Right lung (tissue), 5 donors: ENCODE measurements around the gene MUSTN1. TPM values are rescaled to one million over a fixed set of nuclear protein-coding genes. Genes with fewer than 3 reads are reported as not detected.

Experiments used
- DNase-seq, 2 donors: peaks; one replicate each; pipeline ENCODE4 v3.0.0-alpha.2; 2013
- polyA plus RNA-seq, 5 donors: library from polyadenylated mRNA; unstranded; fragments of 120-200 nt; gene quantifications; one replicate each; pipeline versions ENCODE4 v1.2.1 to v1.2.3, GENCODE V29; 2013; ENCODE audit warnings: inconsistent platforms in 1 of 5, low replicate concordance in 1 of 5; ENCODE audit not compliant: insufficient read length in 5 of 5, insufficient read depth in 1 of 5

The MUSTN1 gene
- polyA plus RNA-seq, 5 donors: 0.53 to 4.8 (median 1.5) TPM

DNA sequence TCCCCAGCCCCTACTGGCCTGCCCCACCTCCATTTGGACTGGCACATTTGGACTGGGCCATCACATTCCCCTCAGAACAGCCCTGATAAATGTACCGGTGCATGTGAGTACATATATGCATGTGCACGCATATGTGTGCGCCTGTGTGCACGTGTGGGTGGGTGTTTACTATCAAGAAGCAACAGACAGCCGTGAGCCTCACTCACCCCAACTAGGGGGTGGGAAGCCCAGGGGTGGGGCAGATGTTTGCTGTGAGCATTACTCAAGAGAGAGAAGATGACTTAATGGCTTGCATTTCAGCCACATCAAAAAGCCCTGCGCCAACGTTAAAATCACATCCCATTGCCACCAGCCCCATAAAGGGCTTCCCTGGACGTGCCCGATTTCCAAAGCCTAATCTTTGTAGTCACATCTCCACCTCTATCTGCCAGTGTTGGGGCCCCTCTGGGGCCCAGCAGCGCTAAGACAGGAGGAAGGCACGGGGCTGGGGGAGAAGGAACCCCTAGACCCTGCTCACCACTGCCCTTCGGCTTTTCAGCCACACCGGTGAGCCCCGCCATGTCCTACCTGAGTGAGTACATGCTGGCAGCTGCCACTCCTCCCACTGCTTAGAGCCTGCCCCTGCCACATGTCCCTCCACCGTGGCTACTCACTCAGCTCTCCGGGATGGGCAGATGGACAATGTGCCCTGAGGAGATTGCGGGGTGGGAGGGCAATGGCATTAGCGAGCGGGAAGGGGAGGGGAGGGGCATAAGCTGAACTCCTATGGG lies 29.4 kb downstream of the MUSTN1 start:
- no peak for DNase-seq

DNA sequence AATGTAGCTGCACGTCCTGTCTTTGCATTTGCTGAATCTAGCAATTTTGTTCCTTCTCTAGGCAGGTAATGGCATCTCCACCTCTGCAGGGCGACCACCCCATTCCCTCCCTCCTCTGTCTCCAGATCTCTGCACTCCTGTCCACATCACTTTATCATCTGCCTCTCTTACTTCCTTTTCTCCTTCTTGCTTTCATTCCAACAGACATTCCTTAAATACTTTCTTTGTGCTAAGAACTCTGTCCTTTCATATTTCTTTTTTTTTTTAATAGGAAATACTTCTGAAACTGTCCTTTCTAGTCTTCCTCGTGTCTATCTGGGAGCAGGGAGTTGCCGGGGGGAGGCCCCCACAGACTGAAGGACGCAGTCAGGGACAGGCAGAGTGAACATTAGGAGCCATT lies 33.0 kb downstream of the MUSTN1 start:
- DNase-seq: no peak

DNA sequence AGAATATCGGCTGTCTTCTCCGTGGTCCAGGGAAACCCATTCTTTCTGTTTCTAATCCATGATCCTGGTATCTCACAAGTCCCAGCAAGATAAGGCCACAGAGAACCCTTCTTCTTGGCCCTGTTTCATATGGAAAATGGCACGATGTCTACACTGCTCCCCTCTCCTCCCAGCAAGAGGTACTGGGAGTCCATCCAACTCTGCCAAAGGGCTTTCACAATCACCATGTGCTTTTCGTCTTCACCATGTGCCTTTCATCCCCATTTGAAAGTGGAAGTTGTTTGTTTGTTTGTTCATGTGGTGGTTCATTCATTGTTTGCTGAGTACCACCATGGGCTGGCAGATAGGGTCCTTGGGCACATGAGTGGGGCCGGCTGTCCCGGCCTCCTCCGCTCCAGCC lies 34.7 kb downstream of the MUSTN1 start:
- no peak for DNase-seq

- no peak for DNase-seq
These were observed 35.8 kb downstream of the MUSTN1 start for GRCh38 chr3:52798978-52799476.

- DNase-seq: no peak
These were observed 36.3 kb downstream of the MUSTN1 start for GRCh38 chr3:52798376-52798977.

- no peak for DNase-seq
These were observed 38.4 kb downstream of the MUSTN1 start for GRCh38 chr3:52796411-52796810.

GRCh38 chr3:52795298-52795900 lies 39.4 kb downstream of the MUSTN1 start:
- DNase-seq: no peak

DNA sequence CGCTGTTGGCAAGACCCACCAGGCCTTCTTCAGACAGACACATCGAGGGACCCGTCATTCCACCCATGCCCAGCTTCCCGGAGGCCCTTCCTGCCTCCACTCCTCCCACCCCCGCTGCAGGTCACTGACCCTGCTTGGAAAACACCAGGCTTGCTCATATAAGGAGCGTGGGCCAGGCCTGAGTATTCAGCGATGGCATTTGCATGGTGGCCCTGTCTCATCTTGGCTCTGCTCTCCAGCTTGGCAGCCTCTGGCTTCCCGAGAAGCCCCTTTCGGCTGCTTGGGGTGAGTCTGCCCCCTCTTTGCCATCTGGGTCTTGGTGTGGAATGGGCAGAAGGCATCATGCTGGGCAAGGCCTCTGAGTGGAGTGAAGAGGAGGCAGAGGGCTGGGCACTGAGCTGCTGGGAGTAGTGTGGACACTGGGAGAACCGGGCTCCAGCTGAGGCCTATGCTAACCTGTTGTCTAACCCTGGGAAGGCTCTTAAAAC lies 40.2 kb downstream of the MUSTN1 start, which contains the start of gene ITIH3:
TSS of gene ITIH3 (plus strand) at position 185 of the 488 bp plus-strand sequence. CDS start at position 193, 8 bp downstream.
- DNase-seq: no peak

DNA sequence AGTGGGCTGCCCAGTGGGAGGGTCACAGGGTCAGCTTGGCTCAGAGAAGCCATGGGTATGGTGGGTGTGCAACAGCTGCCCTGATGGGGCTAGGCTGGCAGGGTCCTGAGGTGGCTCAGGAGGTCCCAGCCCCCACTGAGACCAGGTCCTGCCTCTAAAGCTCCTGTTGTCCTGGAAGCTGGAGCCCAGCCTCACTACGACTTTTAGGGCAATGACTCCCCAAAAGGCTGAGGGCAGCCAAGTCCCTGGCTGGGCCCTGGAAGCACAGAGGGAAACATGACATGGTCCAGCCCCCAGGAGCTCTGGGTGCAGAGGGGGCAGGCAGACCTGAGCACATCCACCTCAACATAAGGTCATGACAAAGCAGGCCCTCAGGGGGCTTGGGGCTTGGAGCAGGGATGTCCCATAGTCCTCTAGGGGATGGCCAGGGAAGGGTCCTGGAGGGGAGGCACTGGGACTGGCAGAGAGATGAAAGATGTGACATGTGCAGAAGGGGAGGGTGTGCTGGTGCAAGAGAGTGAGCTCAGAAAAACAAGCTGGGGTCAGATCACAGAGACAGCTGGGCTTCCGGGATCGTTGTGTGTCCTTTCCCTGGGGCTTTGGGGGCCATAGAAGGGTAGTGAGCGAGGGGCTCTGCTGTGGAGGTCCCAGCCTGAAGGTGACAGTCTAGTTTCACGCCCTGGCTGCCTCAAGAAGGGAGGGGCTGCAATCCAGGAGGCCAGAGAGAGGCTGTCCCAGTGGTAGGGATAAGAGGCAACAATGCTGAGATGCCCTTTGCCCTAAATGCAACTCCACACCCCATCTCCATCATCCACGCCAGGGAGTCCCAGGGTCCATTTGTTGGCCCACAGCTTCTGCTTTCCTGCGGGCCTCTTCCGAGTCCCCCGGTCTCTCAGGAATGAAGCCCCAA lies 40.9 kb downstream of the MUSTN1 start:
- DNase-seq: no peak

DNA sequence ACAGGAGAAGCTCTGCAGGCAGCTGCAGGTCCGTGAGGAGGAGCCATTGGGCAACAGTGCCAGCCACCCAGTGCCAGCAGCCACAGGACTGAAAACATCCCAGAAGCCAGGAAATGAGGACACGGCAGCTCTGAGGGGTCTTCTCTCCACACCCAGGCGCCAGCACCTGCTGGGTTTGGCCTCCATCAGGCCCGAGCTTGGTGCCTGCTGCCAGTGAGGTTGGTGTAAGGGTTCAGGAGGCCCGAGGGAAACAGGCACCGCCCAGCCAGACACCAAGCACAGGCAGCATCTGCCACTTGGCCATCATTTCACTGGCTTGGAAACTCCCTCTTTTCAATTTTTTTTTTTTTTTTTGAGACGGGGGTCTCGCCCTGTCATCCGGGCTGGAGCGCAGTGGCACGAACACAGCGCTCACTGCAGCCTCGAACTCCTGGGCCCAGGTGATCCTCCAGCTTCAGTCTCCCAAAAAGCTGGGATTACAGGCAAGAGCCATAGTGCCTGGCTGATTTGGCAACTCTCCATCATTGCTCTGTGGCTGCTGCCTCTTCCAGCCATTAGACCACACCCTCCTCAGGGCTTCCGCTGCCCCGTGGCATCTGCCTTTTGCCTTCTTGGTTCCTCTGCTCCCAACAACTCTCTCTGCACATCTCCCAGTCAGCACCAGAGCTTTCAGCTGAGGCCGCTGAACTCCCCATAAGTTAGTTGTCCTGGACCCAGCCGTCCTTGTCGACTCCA lies 41.7 kb downstream of the MUSTN1 start:
- DNase-seq: no peak

DNA sequence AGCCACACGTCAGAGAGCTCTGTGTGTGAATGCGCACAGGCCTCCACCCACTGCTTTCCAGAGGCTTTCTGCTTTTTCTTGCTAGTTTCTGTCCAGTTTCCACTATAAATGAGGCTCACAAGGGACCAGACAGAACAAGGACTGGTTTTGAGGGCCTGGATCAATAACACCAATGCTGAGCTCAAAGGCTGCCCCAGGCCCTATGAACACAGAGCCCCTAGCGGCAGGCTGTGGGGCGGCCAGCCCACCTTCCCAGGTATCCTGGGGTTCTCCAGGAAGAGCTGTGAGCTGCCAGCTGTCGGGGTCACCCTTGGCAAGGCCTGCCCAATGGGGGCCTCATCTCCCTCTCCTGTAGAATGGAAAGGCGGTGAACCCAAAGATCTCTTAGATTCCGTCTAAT lies 42.4 kb downstream of the MUSTN1 start:
- no peak for DNase-seq

DNA sequence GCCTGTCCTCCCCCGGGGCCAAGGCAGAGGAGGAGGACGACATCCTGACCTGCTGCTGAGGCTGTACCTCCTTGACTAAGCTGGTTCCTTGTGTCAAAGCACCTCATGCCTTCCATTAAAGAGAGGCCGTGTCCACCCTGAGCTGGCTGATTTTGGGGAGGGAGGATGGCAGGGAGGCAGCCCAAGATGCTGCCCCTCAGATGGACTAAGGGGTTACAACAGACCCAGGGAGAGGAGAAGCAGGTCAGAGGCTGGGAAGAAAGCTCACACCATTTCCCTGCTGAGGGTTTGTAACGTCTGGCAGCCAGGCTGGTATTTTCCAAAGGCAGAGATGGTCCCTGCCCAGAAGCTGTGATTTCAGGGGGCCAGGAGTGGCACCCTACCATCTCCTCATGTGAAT lies 42.9 kb downstream of the MUSTN1 start:
- DNase-seq: no peak

GRCh38 chr3:52791366-52791765 lies 43.5 kb downstream of the MUSTN1 start:
- no peak for DNase-seq

- DNase-seq: no peak
These were observed 44.1 kb downstream of the MUSTN1 start for GRCh38 chr3:52790741-52791140.

DNA sequence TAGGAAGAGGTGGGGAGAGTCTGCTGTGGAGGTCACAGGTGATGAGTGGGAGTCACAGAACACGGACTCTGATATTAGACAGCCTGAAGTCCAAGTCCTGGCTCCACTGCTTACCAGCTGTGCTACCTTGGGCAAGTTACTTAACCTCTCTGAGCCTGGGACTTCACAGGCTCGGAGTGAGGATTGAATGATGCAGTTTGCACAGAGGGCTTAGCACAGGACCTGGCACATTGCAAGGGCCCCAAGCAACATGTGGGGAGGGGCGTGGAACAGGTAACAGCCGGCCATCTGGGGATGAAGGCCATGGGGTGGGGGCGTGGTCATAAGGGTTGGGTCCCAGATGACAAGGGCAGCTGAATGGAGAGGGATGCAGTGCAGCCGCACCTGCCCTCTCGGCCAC lies 44.5 kb downstream of the MUSTN1 start:
- no peak for DNase-seq

DNA sequence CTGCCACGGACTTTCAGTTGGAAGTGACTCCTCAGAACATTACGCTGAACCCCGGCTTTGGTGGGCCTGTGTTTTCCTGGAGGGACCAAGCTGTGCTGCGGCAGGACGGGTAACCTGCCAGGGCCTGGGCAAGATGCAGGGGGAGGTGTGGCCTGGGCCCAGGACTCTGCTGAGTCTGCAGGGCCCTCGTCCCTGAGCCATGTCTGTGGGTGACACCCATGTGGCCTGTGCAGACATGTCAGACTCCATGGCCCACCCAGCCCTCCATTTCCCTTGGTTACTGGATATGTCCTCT lies 45.1 kb downstream of the MUSTN1 start:
- DNase-seq: no peak

GRCh38 chr3:52788890-52789745 lies 45.7 kb downstream of the MUSTN1 start:
- no peak for DNase-seq

DNA sequence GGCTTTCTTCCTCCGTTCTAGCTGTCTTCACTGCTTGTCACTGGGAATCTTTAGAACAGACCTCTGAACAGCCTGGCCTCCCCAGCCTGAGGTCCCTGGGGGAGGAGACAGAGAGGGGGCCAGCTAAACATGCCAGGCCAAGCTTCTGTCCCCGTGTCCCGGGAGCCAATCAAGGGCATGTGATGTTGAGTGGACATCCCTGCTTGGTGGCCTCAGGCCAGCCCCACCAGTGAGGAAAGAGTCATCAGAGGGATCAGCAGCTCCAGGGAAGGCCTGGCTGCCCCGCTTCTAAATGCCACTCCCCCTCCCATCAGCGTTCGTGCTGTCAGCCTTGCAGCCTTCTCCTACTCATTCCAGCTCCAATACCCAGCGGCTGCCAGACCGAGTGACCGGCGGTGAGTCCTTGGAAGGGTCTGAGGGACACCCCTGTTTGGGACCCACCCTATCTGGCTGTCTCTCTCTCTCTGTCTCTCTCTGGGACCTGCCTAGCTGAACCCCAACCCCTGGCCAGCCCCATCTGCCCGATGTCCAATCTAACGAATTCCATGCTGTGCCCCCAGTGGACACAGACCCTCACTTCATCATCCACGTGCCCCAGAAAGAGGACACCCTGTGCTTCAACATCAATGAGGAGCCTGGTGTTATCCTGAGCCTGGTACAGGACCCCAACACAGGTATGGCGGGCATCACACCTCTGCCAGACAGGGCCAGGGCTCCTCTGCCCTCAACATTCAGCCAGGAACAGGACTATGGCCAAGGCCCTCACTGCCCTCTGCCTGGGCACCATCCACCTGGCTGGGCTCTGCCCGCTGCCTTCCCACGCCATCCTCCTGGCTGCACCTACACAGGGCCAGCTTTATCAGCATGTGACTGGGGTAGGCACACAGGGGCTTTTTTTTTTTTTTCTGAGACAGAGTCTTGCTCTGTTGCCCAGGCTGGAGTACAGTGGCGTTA lies 46.9 kb downstream of the MUSTN1 start:
- DNase-seq: no peak

DNA sequence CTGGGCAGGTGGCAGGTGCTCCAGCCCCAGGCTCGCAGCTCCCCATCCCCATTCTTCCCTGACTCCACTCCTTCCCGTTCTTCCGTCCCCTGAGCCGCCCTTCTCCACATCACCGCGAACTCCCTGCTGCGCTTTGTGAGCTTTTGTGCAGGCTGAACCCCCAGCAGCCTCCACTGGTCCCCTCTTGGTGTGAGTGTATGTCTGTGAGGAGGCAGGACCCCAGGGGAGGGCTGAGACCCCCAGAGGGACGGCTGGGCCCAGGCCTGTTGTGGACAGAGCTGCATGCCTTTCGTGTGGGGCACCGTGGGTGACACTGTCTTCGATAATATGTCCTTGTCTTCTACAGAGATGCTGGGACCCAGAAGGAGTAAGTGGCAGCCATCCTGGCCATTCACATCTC lies 47.6 kb downstream of the MUSTN1 start:
- no peak for DNase-seq
